Activated CD4-positive, alpha-beta T cell treated with anti-CD3 and anti-CD28 coated beads, Interleukin-2, amount 50 U/mL, for 48 hours (primary cell): ENCODE results near the gene SLC6A6.

ENCODE experiments used
- DNase-seq, 2 experiments: peaks; one replicate each; pipeline ENCODE4 v3.0.0-alpha.2; 2020

The SLC6A6 gene

DNA sequence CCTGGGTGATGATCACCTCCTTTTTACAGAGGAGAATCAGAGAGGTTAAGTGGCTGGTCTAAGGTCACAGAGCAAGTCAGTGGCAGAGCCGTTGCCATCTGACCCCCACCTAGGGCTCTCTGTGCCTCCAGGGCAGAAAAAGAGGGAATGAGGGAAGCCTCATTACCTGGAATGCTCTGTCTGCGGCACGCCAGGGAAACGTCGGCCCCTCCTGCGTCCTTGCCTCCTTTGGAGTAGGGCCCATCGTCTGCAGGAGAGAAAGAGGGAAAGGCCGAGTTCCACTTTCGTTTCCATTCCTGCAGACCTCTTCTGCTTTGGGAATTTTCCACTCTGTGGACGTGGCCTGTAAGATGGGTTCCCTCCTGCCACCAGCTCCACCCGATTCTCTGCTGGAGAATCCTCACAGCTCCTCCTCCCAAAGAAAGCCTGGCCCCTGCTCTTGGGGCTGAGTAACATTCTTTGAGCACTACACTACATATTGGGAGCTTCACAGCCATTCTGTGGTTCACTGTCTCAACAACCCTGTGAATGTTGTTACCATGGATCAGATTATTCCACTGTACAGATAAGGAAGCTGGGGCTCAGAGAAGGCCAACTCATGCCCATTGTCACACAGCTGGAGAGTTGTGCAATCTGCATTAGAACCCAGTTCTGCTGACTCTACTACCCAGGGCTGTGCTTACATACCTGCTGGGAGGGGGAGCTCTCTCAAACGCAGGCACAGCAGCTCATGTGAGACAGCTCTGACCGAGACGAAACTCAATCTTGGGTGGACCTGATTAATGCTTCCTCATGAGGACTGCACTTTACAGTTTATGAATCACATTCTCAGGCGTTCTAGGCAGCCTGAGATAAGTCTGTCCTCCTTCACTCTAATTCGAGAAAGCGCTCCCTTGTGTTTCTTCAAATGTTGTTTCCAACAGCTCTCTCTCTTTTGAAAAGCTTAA is 123.6 kb downstream of the SLC6A6 start:
- peak in 1 of 2 experiments; percentile 18 for DNase-seq

DNA sequence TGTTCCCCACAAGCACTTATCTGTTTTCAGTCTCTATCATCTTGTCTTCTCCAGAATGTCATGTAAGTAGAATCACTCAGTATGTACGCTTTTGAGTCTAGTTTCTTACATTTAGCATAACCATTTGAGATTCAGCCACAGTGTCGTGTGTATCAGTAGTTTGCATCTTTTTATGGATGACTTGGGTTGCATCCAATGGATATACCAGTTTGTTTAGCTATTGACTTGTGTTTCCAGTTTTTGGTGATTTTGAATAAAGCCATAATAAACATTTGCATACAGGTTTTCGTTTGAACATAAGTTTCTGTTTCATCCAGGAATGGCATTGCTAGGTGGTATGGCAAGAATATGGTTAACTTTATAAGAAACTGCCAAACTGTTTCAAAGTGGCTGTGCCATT is 125.7 kb downstream of the SLC6A6 start:
- no peak for DNase-seq

DNA sequence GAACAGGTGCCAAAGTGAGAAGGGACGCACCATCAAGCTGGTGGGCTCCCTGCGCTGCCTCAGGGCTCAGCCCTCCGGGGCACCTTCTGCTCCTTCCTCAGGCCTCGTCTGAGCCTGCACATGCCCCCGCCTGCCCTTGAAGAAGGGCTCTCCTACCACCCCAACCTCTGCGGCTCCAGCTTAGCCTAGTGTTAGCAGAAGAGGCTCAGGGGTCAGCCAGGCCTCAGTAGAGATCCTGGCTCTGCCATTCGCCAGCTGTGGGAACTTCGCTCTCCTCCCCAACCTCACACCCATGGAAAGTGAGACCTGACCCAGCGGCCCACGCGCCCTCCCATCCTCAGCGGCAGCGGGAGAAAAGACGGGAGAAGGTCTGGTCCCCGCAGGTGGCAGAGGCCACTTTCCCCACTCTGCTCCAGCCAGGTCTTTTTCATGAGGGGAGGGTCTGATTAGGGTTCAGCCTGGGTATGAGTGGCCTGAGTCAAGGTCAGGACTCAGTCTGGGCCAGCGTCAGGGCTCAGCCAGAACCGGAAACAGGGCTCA is 129.5 kb downstream of the SLC6A6 start:
- no peak for DNase-seq

DNA sequence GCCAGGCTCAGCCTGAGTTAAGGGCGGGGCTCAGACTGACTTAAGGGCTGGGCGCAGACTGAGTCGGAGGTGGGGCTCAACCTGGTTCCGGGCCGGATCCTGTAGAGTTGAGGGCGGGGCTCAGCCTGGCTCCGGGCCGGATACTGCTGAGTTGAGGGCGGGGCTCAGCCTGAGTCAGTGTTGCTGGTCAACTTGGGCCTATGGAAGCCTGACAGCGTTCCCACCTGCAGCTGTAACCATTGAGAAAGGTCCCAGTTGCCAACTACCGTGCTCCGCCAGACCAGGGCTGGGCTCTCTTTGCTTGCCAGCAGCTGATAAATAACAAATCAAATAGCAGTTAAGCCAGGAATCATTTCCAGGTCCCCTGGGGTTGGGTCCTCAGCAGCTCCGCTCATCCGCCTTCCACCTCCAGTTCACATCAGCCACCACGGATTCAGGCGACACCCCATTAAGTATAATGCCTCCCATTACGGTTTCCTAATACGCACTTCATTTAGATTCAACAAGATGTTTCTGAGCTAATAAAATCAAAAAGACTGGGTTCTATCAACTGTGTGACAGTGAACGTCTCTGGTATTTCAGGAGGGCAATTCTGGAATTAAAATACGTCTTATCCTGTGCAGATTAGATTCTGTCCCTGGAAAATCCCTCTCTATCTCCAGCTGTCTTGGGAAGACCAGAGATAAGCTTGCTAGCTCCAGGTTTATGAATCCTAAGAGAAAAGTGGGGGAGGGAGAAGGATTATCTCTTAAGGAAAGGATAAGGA is 130.5 kb downstream of the SLC6A6 start:
- DNase-seq: no peak

DNA sequence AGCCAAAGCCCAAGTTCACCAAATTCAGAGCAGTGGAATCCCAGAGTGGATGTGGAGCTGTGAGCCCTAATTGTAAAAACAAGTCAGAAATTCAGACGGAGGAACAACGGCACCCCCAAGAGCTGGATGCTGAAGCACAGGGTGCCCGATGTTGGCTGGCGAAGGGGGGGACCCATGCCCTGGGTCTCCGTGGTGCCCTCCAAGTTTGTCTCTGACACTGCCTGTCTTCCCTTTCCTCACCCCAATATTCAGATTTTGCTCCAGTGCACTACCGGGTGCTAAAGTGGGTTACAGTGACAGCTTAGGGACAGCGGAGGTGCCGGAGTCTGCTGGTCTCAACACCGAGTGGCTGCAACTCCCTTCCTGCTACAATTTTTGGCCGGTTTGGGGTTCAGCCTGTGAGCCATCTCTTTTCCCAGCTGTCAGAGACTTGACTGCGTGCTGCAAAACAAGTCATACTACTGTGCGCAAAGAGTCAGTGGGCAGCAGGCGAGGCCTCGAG is 131.1 kb downstream of the SLC6A6 start:
- DNase-seq: no peak

DNA sequence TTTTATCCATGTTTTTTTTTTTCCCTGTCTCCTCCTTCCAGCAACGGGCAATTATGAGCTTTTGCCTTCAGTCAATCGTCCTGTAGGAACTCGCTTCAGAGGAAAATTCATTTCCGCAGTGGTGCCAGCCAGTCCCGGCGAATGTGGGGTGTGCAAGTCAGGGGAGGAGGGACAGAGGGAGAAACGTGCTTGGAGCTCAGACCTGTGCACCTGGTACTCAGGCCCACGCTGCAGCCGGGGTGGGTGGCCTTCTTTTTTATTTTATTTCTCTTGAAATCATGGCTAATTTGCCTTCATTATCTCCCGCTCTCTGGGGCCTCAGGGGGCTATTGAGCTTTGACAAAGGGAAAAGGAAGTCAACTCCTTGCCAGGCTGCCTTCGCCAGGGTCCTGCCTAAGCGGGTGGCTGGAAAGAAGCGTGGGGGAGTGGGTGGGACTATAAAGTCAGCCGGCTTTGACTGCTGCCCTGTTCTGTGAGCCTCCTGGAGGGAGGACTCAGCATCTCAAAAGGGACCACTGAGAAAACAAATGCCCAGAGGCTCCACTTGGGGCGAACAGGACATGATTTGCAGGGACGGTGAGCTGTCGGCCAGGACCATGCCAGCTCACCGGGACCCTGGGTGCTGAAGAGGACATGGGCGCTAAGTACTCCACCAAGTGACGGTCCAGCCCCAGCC is 132.2 kb downstream of the SLC6A6 start:
- no peak for DNase-seq

DNA sequence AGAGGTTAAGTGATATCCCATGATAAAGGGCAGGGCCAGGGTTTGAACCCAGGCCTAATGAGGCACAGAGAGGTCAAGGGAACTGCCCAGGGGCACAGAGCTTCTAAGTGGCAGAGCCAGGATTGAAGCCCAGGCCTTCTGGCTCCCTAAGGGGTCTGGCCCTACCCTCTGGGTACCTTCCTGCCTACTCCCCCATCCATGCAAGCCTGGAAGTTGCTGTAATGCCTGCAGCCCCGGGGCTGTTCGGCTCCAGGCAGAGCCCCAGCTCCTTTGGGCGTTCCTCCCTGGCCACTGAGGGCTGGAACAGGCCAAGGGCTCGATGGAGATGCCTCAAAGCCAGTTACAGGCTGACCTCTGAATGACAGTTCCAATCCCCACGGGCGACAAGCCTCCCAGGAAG is 133.2 kb downstream of the SLC6A6 start:
- DNase-seq: no peak

DNA sequence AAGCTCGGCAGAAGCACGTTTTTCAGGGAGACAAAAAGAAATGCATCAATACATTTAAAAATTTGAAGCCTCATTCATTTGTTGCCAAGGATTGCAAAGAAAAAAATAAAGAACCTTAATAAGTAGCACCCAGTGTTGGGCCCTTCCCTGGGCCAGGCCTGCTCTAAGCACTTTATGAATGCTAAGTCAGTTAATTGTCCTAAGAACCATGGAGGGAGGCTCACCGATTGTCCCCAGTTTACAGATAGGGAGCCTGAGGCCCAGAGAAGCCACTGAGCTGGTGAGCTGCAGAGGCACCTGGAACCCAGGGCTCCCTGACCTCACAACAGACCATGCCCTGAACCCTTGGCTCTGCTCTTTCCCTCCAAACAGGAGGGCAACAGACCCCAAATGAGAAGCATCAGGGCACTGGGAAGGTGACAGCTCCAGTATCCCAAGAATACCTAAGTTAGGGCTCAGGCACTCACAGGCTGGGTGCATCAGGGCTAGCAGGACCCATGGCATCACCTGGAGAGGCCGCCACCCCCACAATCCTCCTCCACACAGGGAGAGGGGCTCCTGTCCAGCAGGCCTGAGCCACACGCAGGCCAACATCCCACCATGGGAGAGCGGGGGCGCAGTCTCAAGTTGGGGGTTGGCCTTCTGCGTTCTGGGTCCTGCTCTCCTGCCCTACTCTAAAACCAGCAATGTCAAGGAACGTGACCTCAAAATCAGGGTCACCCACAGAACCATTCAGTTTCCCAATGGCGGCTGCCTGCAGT is 133.8 kb downstream of the SLC6A6 start:
- no peak for DNase-seq

DNA sequence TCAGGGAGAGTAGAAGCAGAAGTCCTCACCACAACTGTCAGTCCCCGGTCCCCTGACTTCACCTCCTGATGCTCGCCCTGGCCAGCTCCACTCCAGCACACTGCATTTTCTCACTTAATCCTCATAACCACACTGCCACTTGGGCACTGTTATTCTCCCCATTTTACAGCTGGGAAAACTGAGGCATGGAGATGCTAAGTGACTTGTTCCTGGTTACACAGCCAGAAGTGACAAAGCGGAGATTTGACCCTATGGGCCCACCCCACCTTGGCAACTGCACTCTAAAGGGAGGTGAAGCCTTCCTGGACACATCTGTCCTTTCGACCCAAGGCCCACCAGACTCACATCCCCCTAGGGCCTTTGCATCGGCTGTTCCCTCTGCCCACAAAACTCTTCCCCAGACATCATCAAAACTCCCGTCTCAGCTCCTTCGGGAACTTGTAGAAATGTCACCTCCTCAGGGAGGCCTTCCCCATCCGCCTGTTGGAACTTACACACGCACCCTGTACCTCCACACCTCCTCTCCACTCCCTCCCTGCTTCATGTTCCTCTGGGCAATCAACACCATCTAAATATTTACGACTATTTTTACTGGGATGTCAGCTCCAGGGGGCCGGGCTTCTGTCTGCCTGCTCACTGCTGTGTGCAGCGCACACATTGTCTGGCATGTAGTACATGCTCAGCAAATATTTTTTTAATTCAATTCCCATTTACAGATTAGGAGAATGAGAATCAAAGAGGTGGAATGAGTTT is 134.6 kb downstream of the SLC6A6 start:
- DNase-seq: no peak

DNA sequence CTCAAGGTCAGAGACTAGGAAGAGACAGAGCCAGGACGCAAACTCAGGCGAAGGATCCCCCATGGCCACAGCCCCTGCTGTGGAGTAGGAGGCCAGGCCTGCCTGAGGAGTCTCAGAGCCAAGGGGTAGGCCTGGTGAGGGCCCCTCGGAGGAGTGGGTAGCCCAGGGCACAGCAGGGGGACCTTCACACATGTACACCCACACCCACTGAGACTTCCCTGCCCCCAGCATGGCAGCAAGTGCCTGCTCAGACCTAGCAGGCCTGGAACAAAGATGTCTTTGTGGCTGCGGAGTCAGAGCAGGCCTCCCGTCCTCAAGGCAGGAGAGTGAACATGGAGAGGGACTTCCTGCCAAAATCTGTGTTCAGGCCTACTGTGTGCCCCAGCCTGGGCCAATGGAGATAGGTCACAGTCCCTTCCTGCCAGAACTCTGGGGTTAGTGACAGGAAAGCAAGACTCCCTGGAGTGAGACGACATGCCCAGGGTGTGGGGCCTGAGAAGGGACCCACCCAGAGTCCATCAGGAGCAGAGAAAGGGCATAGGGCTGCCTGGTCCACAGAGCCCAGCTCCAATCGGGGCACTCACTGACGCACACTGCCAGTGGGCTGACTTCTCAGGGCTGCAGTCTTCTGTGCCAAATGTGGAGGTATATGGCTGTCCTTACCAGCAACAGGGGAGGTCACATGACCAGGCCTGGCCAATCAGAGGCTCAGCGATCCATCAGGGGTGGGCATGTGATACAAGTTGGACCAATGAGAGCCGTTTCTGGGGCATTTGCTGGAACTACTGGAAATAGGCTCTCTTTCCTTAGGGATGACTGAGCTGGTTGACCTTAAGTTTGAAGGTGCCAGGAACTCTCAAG is 135.4 kb downstream of the SLC6A6 start:
- no peak for DNase-seq

DNA sequence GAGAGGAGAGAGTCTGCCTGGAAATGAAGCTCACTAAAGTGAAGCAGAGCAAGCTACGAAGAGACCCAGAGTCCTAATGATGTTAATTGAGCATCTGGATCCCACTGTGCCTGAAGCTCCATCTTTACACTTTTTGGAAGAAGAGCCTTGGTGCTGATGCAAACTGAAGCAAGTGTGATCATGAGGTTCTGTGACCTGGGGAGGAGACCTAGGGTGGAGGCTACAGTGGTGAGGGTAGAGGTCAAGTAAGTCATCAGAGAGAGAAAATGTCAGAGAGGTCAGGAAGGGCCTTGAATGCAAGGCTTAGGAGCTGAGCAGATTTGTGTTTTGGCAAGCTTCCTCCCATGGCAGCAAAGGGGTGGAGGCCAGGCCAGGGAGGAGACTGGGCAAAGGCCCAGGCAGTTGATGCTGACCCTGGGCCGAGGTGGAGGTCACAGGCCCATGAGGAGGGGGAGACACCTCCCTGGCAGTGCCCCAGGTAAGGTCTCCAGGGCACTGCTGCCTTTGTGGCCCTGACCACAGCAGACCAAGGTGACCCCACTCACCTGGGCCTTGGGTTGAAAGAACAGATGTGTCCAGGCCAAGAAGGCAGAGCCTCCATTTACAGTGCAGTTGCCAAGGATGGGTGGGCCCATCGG is 136.2 kb downstream of the SLC6A6 start:
- no peak for DNase-seq
